A673 (cell line): ENCODE measurements around the gene RALGPS1. TPM values are rescaled to one million over a fixed set of nuclear protein-coding genes. Genes with fewer than 3 reads are reported as not detected.

Source experiments
- BruUV-seq: library from RNA; stranded (reverse); fragments of 400-500 nt; replicated peaks from 2 replicates; lab custom pipeline; 2021; lab: Mats Ljungman, UMichigan
- CTCF ChIA-PET: fragments of 300-600 bp; sonication (Branson Sonifier 250); formaldehyde crosslinking; loops from one replicate; lab custom pipeline; 2022; ENCODE audit warnings: antibody characterized with exemption; lab: Charles Lee
- POLR2A ChIA-PET: fragments of 300-600 bp; sonication (Branson Sonifier 250); formaldehyde crosslinking; loops from one replicate; lab custom pipeline; 2022; ENCODE audit warnings: antibody characterized with exemption; ENCODE audit not compliant: low non-redundant PET; lab: Charles Lee
- DNase-seq: peaks from one replicate; pipeline ENCODE4 v3.0.0-alpha.2; 2015; ENCODE audit warnings: low spot score
- H3K27ac ChIP-seq: fragments of 200-600 bp; sonication (generic); 2 replicates; pipeline ENCODE4 v1.5.1; 2016; ENCODE audit warnings: mixed run types, low read depth, mild to moderate bottlenecking, mixed read lengths, antibody characterized with exemption, low read length; ENCODE audit not compliant: poor library complexity, severe bottlenecking
- H3K27me3 ChIP-seq: fragments of 200-600 bp; sonication (generic); replicated peaks from 2 replicates; pipeline ENCODE4 v1.6.1; 2017; ENCODE audit warnings: mixed run types, low read depth, mild to moderate bottlenecking, mixed read lengths, antibody characterized with exemption, low read length; ENCODE audit not compliant: insufficient read depth, poor library complexity
- H3K36me3 ChIP-seq: fragments of 200-600 bp; sonication (generic); 2 replicates; pipeline ENCODE4 v1.6.1; 2016; ENCODE audit warnings: mixed run types, mild to moderate bottlenecking, mixed read lengths, antibody characterized with exemption, low read length; ENCODE audit not compliant: insufficient read depth, poor library complexity, severe bottlenecking
- H3K4me1 ChIP-seq: fragments of 200-600 bp; sonication (generic); 2 replicates; pipeline ENCODE4 v1.6.1; 2017; ENCODE audit warnings: mixed run types, mild to moderate bottlenecking, mixed read lengths, antibody characterized with exemption, low read length; ENCODE audit not compliant: insufficient read depth, poor library complexity, severe bottlenecking
- H3K4me3 ChIP-seq: fragments of 200-600 bp; sonication (generic); 2 replicates; pipeline ENCODE4 v1.5.1; 2016; ENCODE audit warnings: low read depth, mixed run types, mild to moderate bottlenecking, mixed read lengths, low read length; ENCODE audit not compliant: poor library complexity, severe bottlenecking
- H3K9me3 ChIP-seq: fragments of 200-600 bp; sonication (generic); 2 replicates; pipeline ENCODE4 v1.6.1; 2016; ENCODE audit warnings: mixed run types, low read depth, mild to moderate bottlenecking, mixed read lengths, antibody characterized with exemption, low read length; ENCODE audit not compliant: poor library complexity, severe bottlenecking
- EZH2 ChIP-seq: fragments of 200-600 bp; sonication (generic); IDR thresholded peaks from 2 replicates; pipeline ENCODE4 v1.6.1; 2017; ENCODE audit warnings: borderline replicate concordance, low read depth, mild to moderate bottlenecking, mixed read lengths, antibody characterized with exemption, low read length; ENCODE audit not compliant: poor library complexity, severe bottlenecking
- intact Hi-C: fragments of 100-400 bp; cut with micrococcal nuclease; formaldehyde crosslinking; loops from one replicate; pipeline ENCODE4 v1.10.0; 2022; ENCODE audit not compliant: unreplicated experiment
- total RNA-seq: library from RNA; stranded (reverse); gene quantifications from 2 replicates; pipeline ENCODE4 v1.2.3, GENCODE V29; 2021
- TF ChIP-seq, protein P1 (sequence below): fragments of 300-800, 200-600 bp; sonication (generic); conservative IDR thresholded peaks from 2 replicates; pipeline ENCODE4 v1.5.1; 2017; ENCODE audit warnings: low read depth, mild to moderate bottlenecking, antibody characterized with exemption, low read length, moderate library complexity, mixed read lengths

RALGPS1 gene
- total RNA-seq, 1 experiment from 2014 or later = 3.9 TPM

DNA sequence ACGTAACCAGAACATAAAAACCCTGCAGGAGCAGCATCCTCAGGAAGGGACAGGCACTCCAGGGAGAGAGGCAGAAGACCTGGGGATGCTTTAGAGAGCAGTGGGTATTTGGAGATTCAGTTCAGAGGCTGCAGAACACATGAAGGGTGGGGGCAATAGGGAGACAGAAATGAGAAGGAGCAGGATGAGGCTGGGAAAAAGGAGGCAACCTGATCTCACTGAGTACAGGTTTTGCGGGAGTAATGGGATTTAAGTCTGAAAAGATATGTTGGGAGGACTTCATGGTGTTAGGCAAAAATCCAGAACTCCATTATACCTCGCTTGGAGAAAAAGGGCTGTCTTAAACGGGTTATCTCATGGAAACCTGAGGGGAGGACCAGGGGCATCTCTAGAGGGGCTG is 308.7 kb downstream of the RALGPS1 start:
- H3K4me1 ChIP-seq = peaks cover 10% of the 10 kb centered on the region
- intact Hi-C loops = no loop called here
- TF ChIP-seq, protein P1, sequence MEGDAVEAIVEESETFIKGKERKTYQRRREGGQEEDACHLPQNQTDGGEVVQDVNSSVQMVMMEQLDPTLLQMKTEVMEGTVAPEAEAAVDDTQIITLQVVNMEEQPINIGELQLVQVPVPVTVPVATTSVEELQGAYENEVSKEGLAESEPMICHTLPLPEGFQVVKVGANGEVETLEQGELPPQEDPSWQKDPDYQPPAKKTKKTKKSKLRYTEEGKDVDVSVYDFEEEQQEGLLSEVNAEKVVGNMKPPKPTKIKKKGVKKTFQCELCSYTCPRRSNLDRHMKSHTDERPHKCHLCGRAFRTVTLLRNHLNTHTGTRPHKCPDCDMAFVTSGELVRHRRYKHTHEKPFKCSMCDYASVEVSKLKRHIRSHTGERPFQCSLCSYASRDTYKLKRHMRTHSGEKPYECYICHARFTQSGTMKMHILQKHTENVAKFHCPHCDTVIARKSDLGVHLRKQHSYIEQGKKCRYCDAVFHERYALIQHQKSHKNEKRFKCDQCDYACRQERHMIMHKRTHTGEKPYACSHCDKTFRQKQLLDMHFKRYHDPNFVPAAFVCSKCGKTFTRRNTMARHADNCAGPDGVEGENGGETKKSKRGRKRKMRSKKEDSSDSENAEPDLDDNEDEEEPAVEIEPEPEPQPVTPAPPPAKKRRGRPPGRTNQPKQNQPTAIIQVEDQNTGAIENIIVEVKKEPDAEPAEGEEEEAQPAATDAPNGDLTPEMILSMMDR = no peak
- TF ChIP-seq EZH2 = no peak
- no peaks in the 10 kb centered on the region for H3K27me3 ChIP-seq
- no peak overlapping the region for H3K27ac ChIP-seq
- H3K4me3 ChIP-seq = no peak overlapping the region
- POLR2A ChIA-PET = no interaction called here
- no peaks in the 10 kb centered on the region for H3K9me3 ChIP-seq
- CTCF ChIA-PET = interaction anchor here (1.9 kb wide), 1 partner anchor 174 kb away, joined by 6 read pairs; the partner anchor contains the start of gene SLC2A8
- BruUV-seq = no TSS peak
- no peaks in the 10 kb centered on the region for H3K36me3 ChIP-seq
- DNase-seq = no peak

DNA sequence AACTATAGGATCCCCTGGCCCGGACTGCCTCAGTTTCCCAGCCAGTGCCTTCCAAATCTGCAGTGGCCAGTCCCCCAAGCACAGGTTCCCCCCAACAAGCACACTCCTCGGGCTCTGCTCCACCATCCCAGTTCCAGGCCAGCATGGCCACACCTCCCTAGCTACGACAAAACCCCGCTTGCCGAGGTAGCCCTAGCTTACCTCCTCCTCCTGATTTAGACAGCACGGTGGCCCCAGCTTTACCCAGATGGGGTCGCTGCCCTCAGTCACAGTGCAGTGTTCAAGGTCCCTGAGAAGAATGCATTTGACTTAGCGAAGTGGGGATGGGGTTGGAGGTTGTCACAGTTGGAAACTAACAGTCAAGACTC is 309.2 kb downstream of the RALGPS1 start:
- TF ChIP-seq, protein P1 = no peak
- no peak for TF ChIP-seq EZH2
- Histone ChIP-seq H3K4me3 (peak overlapping the region; percentile 53), H3K36me3 (no peaks in the 10 kb centered on the region), H3K9me3 (no peaks in the 10 kb centered on the region), H3K4me1 (peaks cover 10% of the 10 kb centered on the region), H3K27ac (no peak overlapping the region), H3K27me3 (no peaks in the 10 kb centered on the region)
- BruUV-seq = no TSS peak
- CTCF ChIA-PET = interaction anchor here (1.1 to 1.9 kb wide), 2 partner anchors 9 to 173 kb away, joined by 6 to 7 read pairs; partner anchors contain the start of gene SLC2A8
- no peak for DNase-seq
- POLR2A ChIA-PET = no interaction called here
- intact Hi-C loops = no loop called here

DNA sequence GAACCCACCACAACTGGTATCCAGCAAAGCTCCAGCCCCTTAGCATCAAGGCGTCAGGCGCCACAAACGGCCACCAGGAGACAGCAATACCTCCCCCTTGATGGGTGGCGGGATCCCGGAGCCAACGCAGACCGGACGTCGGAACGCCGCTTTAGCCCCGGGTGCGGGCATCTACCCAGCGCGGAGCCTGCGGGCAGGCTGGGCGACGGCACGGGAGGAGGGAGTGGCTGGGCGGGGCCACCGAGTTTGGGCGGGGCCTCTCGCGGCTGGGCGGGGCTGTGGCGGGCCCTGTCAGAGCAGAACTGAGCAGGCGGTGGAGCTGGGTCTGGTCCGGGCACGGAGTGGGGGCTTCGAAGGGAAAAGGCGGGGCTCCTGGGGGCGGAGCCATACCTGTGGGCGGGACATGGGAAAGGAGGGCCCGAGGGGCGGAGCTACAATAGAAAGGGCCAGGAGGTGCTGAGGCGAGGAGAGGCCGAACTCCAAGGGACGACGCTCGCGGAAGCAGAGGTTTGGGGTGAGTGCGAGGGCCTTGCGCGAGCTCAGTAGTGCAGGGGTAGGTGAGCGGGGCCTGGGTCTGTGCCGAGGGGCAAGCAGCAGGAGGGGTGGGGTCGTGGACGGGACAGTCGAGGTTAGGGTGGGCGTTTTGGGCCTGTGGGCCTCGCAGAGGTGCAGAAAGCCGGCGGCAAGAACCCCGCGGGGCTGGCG is 309.7 kb downstream of the RALGPS1 start:
- BruUV-seq = no TSS peak
- Histone ChIP-seq H3K27ac (peak overlapping the region; percentile 85), H3K36me3 (no peaks in the 10 kb centered on the region), H3K9me3 (no peaks in the 10 kb centered on the region), H3K27me3 (no peaks in the 10 kb centered on the region), H3K4me3 (peak overlapping the region; percentile 53), H3K4me1 (peaks cover 10% of the 10 kb centered on the region)
- DNase-seq = peak; percentile 96
- ChIA-PET POLR2A (interaction anchor here (0.6 to 1.2 kb wide), 3 partner anchors 20 to 598 kb away, joined by 6 to 16 read pairs (median 12); no protein-coding TSS in a partner anchor), CTCF (interaction anchor here (0.6 to 1.9 kb wide), 7 partner anchors 10 to 727 kb away, joined by 4 to 8 read pairs (median 6); partner anchors contain the start of gene SLC2A8)
- TF ChIP-seq, protein P1 = no peak
- TF ChIP-seq EZH2 = no peak
- intact Hi-C loops = no loop called here
